ENCODE results near the gene IL18BP. TPM values are rescaled to one million over a fixed set of nuclear protein-coding genes. Genes with fewer than 3 reads are reported as not detected.

IL18BP gene
- 0.60 and 1.2 TPM in 2 replicates for total RNA-seq (2014; rRNA removed; shearing (Covaris generic))

GRCh38 chr11:71998649-71999310 lies at the start of gene IL18BP:
TSS of gene IL18BP (plus strand) at chr11:71998909. CDS start at chr11:71999985, 1,076 bp downstream.
- DNase-seq (ENCODE audit: low spot score), result no peak

GRCh38 chr11:71949034-71949433 lies 49.7 kb upstream of the IL18BP start:
- no peak for DNase-seq (ENCODE audit: low spot score)

GRCh38 chr11:71951741-71952310 lies 46.9 kb upstream of the IL18BP start:
- DNase-seq (ENCODE audit: low spot score), result no peak

- DNase-seq (ENCODE audit: low spot score), result no peak
Measured at GRCh38 chr11:71955898-71956456, 42.7 kb upstream of the IL18BP start.

GRCh38 chr11:71962428-71963038 lies 36.2 kb upstream of the IL18BP start:
- DNase-seq (ENCODE audit: low spot score), result peak; percentile 67

GRCh38 chr11:71963468-71963867 lies 35.2 kb upstream of the IL18BP start:
- DNase-seq (ENCODE audit: low spot score), result no peak

GRCh38 chr11:71964641-71965040 lies 34.1 kb upstream of the IL18BP start:
- no peak for DNase-seq (ENCODE audit: low spot score)

- DNase-seq (ENCODE audit: low spot score), result no peak
Measured at GRCh38 chr11:71971680-71972079, 27.0 kb upstream of the IL18BP start.

- DNase-seq (ENCODE audit: low spot score), result no peak
Measured at GRCh38 chr11:71976551-71976950, 22.2 kb upstream of the IL18BP start.

GRCh38 chr11:71977090-71977489 lies 21.6 kb upstream of the IL18BP start:
- no peak for DNase-seq (ENCODE audit: low spot score)

GRCh38 chr11:71977743-71978418 lies 20.8 kb upstream of the IL18BP start:
- DNase-seq (ENCODE audit: low spot score), result peak; percentile 42

GRCh38 chr11:71979094-71979493 lies 19.6 kb upstream of the IL18BP start:
- DNase-seq (ENCODE audit: low spot score), result no peak

GRCh38 chr11:71979602-71980001 lies 19.1 kb upstream of the IL18BP start:
- no peak for DNase-seq (ENCODE audit: low spot score)

- no peak for DNase-seq (ENCODE audit: low spot score)
Measured at GRCh38 chr11:71986131-71986530, 12.6 kb upstream of the IL18BP start.

- DNase-seq (ENCODE audit: low spot score), result no peak
Measured at GRCh38 chr11:71987521-71987920, 11.2 kb upstream of the IL18BP start.

- no peak for DNase-seq (ENCODE audit: low spot score)
Measured at GRCh38 chr11:71988050-71988449, 10.7 kb upstream of the IL18BP start.

- no peak for DNase-seq (ENCODE audit: low spot score)
Measured at GRCh38 chr11:71990701-71991100, 8.0 kb upstream of the IL18BP start.

GRCh38 chr11:71991494-71991893 lies 7.2 kb upstream of the IL18BP start:
- DNase-seq (ENCODE audit: low spot score), result no peak

GRCh38 chr11:71992136-71992730 lies 6.5 kb upstream of the IL18BP start:
- DNase-seq (ENCODE audit: low spot score), result no peak

- DNase-seq (ENCODE audit: low spot score), result no peak
Measured at GRCh38 chr11:71994786-71995185, 3.9 kb upstream of the IL18BP start.

- DNase-seq (ENCODE audit: low spot score), result no peak
Measured at GRCh38 chr11:71995726-71996291, 2.9 kb upstream of the IL18BP start.

GRCh38 chr11:71996517-71996916 lies 2.2 kb upstream of the IL18BP start:
- no peak for DNase-seq (ENCODE audit: low spot score)
